PFSK-1 (cell line): ENCODE data around the gene FAM219A.

Source experiments
- FOXP2 ChIP-seq: optimal IDR thresholded peaks from 2 replicates; pipeline ENCODE3; 2011; ENCODE audit warnings: borderline replicate concordance, control low read depth, inconsistent platforms; ENCODE audit not compliant: insufficient read depth; ENCODE audit errors: extremely low read length, extremely low read depth
- POLR2AphosphoS5 ChIP-seq: IDR thresholded peaks from 2 replicates; pipeline ENCODE4 v1.6.1; 2012; ENCODE audit warnings: low read depth, mild to moderate bottlenecking, control low read depth, low read length, moderate library complexity
- REST ChIP-seq, 2 experiments: IDR thresholded peaks; 2 replicates each; pipeline versions ENCODE4 v1.6.1 to v1.8.0; 2011 to 2012; ENCODE audit warnings: low read depth in 2 of 2, low read length in 2 of 2, control low read depth in 1 of 2, inconsistent platforms in 1 of 2, mild to moderate bottlenecking in 1 of 2, moderate library complexity in 1 of 2; ENCODE audit not compliant: insufficient read depth in 1 of 2
- SIN3A ChIP-seq: IDR thresholded peaks from 2 replicates; pipeline ENCODE4 v1.6.1; 2012; ENCODE audit warnings: mild to moderate bottlenecking, low read length, moderate library complexity, borderline replicate concordance; ENCODE audit not compliant: insufficient read depth
- TAF1 ChIP-seq: IDR thresholded peaks from 2 replicates; pipeline ENCODE4 v1.6.1; 2012; ENCODE audit warnings: low read length, control low read depth, borderline replicate concordance; ENCODE audit not compliant: insufficient read depth

FAM219A gene

GRCh38 chr9:34456151-34456550 lies 2.2 kb downstream of the FAM219A start:
- TF ChIP-seq FOXP2 (no peak), POLR2AphosphoS5 (no peak), SIN3A (no peak), TAF1 (no peak), REST (IDR thresholded peaks at IDR 0.05; ENCODE audit: insufficient read depth in 1 of 2, low read depth in 2 of 2, low read length in 2 of 2) (no peak)

- TF ChIP-seq REST (IDR thresholded peaks at IDR 0.05; ENCODE audit: insufficient read depth in 1 of 2, low read depth in 2 of 2, low read length in 2 of 2) = no peak
- no peak for TF ChIP-seq POLR2AphosphoS5
- no peak for TF ChIP-seq TAF1
- TF ChIP-seq FOXP2 = no peak
- TF ChIP-seq SIN3A = no peak
These were observed 3.8 kb downstream of the FAM219A start for GRCh38 chr9:34454571-34455065.

GRCh38 chr9:34452568-34452967 lies 5.8 kb downstream of the FAM219A start:
- TF ChIP-seq POLR2AphosphoS5 (no peak), REST (IDR thresholded peaks at IDR 0.05; ENCODE audit: insufficient read depth in 1 of 2, low read depth in 2 of 2, low read length in 2 of 2) (no peak), FOXP2 (no peak), TAF1 (no peak), SIN3A (no peak)

- TF ChIP-seq SIN3A (no peak), REST (IDR thresholded peaks at IDR 0.05; ENCODE audit: insufficient read depth in 1 of 2, low read depth in 2 of 2, low read length in 2 of 2) (no peak), FOXP2 (no peak), POLR2AphosphoS5 (no peak), TAF1 (no peak)
These were observed 6.8 kb downstream of the FAM219A start for GRCh38 chr9:34451545-34451944.

GRCh38 chr9:34451135-34451534 lies 7.2 kb downstream of the FAM219A start:
- TF ChIP-seq TAF1 = no peak
- TF ChIP-seq FOXP2 = no peak
- TF ChIP-seq POLR2AphosphoS5 = no peak
- TF ChIP-seq REST (IDR thresholded peaks at IDR 0.05; ENCODE audit: insufficient read depth in 1 of 2, low read depth in 2 of 2, low read length in 2 of 2) = no peak
- no peak for TF ChIP-seq SIN3A
